PC-3 (cell line): ENCODE data around the gene GRIN1. TPM values are rescaled to one million over a fixed set of nuclear protein-coding genes. Genes with fewer than 3 reads are reported as not detected.

Experiments used
- ATAC-seq: fragments of 200-7000 bp; cut with Tn5 transposase; 2 replicates; pipeline ENCODE4 v1.9.1; 2020; ENCODE audit warnings: mild to moderate bottlenecking, moderate library complexity
- BruUV-seq: library from RNA; stranded (reverse); fragments of 400-500 nt; replicated peaks from 2 replicates; lab custom pipeline; 2021; lab: Mats Ljungman, UMichigan
- CTCF ChIA-PET: fragments of 300-600 bp; sonication (Branson Sonifier 250); formaldehyde crosslinking; loops from one replicate; lab custom pipeline; 2022; ENCODE audit warnings: antibody characterized with exemption; lab: Charles Lee
- POLR2A ChIA-PET: fragments of 300-600 bp; sonication (Branson Sonifier 250); formaldehyde crosslinking; loops from one replicate; lab custom pipeline; 2022; ENCODE audit warnings: antibody characterized with exemption; ENCODE audit not compliant: unreplicated experiment; lab: Charles Lee
- DNase-seq: peaks from one replicate; pipeline ENCODE4 v3.0.0-alpha.2; 2015
- H2AFZ ChIP-seq: fragments of 300-600 bp; sonication (generic); 2 replicates; pipeline ENCODE4 v1.6.0; 2016; ENCODE audit warnings: antibody characterized with exemption, low read length
- H3F3A ChIP-seq: fragments of 300-600 bp; sonication (generic); one replicate; pipeline ENCODE4 v1.6.0; 2017; ENCODE audit warnings: antibody characterized with exemption, low read length, control low read depth, mild to moderate bottlenecking; ENCODE audit not compliant: unreplicated experiment
- H3K27ac ChIP-seq: fragments of 300-600 bp; sonication (generic); 2 replicates; pipeline ENCODE4 v1.5.1; 2016; ENCODE audit warnings: mild to moderate bottlenecking, low read length
- H3K27me3 ChIP-seq: fragments of 300-600 bp; sonication (generic); 2 replicates; pipeline ENCODE4 v1.6.1; 2016; ENCODE audit warnings: low read length, mixed read lengths
- H3K36me3 ChIP-seq: fragments of 300-600 bp; sonication (generic); 2 replicates; pipeline ENCODE4 v1.6.1; 2016; ENCODE audit warnings: low read depth, mixed run types, low read length, mixed read lengths
- H3K4me1 ChIP-seq: fragments of 300-600 bp; sonication (generic); 2 replicates; pipeline ENCODE4 v1.5.1; 2016; ENCODE audit warnings: low read length; ENCODE audit not compliant: insufficient read depth
- H3K4me2 ChIP-seq: fragments of 300-600 bp; sonication (generic); 2 replicates; pipeline ENCODE4 v1.6.0; 2016; ENCODE audit warnings: low read length
- H3K4me3 ChIP-seq: fragments of 300-600 bp; sonication (generic); 2 replicates; pipeline ENCODE4 v1.5.1; 2016; ENCODE audit warnings: mild to moderate bottlenecking, low read length, mixed read lengths
- H3K79me2 ChIP-seq: fragments of 300-600 bp; sonication (generic); 2 replicates; pipeline ENCODE4 v1.6.1; 2017; ENCODE audit warnings: low read length, mixed read lengths
- H3K9ac ChIP-seq: fragments of 300-600 bp; sonication (generic); 2 replicates; pipeline ENCODE4 v1.6.0; 2016; ENCODE audit warnings: mild to moderate bottlenecking, low read length
- H3K9me2 ChIP-seq: fragments of 300-600 bp; sonication (generic); replicated peaks from 2 replicates; pipeline ENCODE4 v1.6.1; 2016; ENCODE audit warnings: mixed run types, low read length, mixed read lengths
- H3K9me3 ChIP-seq: fragments of 300-600 bp; sonication (generic); 2 replicates; pipeline ENCODE4 v1.6.1; 2016; ENCODE audit warnings: low read length, mixed read lengths
- H4K20me1 ChIP-seq: fragments of 300-600 bp; sonication (generic); 2 replicates; pipeline ENCODE4 v1.6.1; 2016; ENCODE audit warnings: low read length, mixed read lengths
- CTCF ChIP-seq: fragments of 300-600 bp; sonication (generic); conservative IDR thresholded peaks from 2 replicates; pipeline ENCODE4 v1.5.1; 2017; ENCODE audit warnings: antibody characterized with exemption, low read depth, mild to moderate bottlenecking, low read length
- EZH2 ChIP-seq: fragments of 300-600 bp; sonication (generic); IDR thresholded peaks from one replicate; pipeline ENCODE4 v1.6.1; 2017; ENCODE audit warnings: antibody characterized with exemption, mild to moderate bottlenecking, low read length; ENCODE audit not compliant: unreplicated experiment
- EZH2phosphoT487 ChIP-seq: fragments of 300-600 bp; sonication (generic); IDR thresholded peaks from 2 replicates; pipeline ENCODE4 v1.6.1; 2018; ENCODE audit warnings: mild to moderate bottlenecking, antibody characterized with exemption, low read length, borderline replicate concordance
- intact Hi-C: fragments of 100-400 bp; cut with micrococcal nuclease; formaldehyde crosslinking; loops from 2 replicates; pipeline ENCODE4 v1.9.0; 2023
- total RNA-seq: library from RNA; depleted of rRNA; stranded (reverse); fragments of >200 nt; gene quantifications from 2 replicates; pipeline ENCODE4 v1.2.3, GENCODE V29; 2014

The GRIN1 gene
- total RNA-seq, 1 experiment from 2014 or later, result 0.11 TPM

- H3K36me3 ChIP-seq, result no peaks in the 10 kb centered on the region
- no peaks in the 10 kb centered on the region for H3F3A ChIP-seq
- H3K9ac ChIP-seq, result no peak overlapping the region
- H3K79me2 ChIP-seq, result peaks cover 65% of the 10 kb centered on the region
- peaks cover 14% of the 10 kb centered on the region; the same call in 1 of the 2 replicates for H4K20me1 ChIP-seq
- no peaks in the 10 kb centered on the region for H3K9me3 ChIP-seq
- no peak for DNase-seq
- no peak overlapping the region for H3K27ac ChIP-seq
- no peak for ATAC-seq
- no peak overlapping the region for H3K4me3 ChIP-seq
- 0 out of 2 replicates have a peak overlapping the region, but pooled peaks have one; percentile 19 for H3K4me2 ChIP-seq
- H3K4me1 ChIP-seq, result peaks cover 40% of the 10 kb centered on the region
- no peaks in the 10 kb centered on the region for H3K9me2 ChIP-seq
- POLR2A ChIA-PET, result interaction anchor here (0.6 kb wide), 1 partner anchor 103 kb away, joined by 3 read pairs; no protein-coding TSS in a partner anchor
- TF ChIP-seq CTCF (no peak), EZH2phosphoT487 (no peak), EZH2 (no peak)
- H2AFZ ChIP-seq, result no peak overlapping the region
- H3K27me3 ChIP-seq, result no peaks in the 10 kb centered on the region
- no TSS peak for BruUV-seq
- intact Hi-C loops, result no loop called here
- CTCF ChIA-PET, result interaction anchor here (0.6 kb wide), 1 partner anchor 73 kb away, joined by 3 read pairs; no protein-coding TSS in a partner anchor
Measured at GRCh38 chr9:137202966-137203365, 64.0 kb downstream of the GRIN1 start.

GRCh38 chr9:137204731-137205125 lies 65.8 kb downstream of the GRIN1 start:
- Histone ChIP-seq H3K4me2 (peak overlapping the region; percentile 98), H3K9me2 (no peaks in the 10 kb centered on the region), H2AFZ (0 out of 2 replicates have a peak overlapping the region, but pooled peaks have one; percentile 74), H3F3A (no peaks in the 10 kb centered on the region), H3K79me2 (peaks cover 58% of the 10 kb centered on the region), H3K27me3 (no peaks in the 10 kb centered on the region), H3K4me1 (peaks cover 24% of the 10 kb centered on the region), H3K36me3 (no peaks in the 10 kb centered on the region), H3K4me3 (peak overlapping the region; percentile 99), H3K9ac (peak overlapping the region; percentile 99), H3K9me3 (no peaks in the 10 kb centered on the region), H3K27ac (no peak overlapping the region), H4K20me1 (no peaks in the 10 kb centered on the region)
- BruUV-seq, result no TSS peak
- TF ChIP-seq EZH2, result no peak
- TF ChIP-seq EZH2phosphoT487, result no peak
- no peak for TF ChIP-seq CTCF
- no peak for ATAC-seq
- POLR2A ChIA-PET, result no interaction called here
- CTCF ChIA-PET, result no interaction called here
- intact Hi-C loops, result no loop called here
- DNase-seq, result no peak
